Measurements from ENCODE around the gene YARS2. TPM values are rescaled to one million over a fixed set of nuclear protein-coding genes. Genes with fewer than 3 reads are reported as not detected.
A peak's percentile ranks its signal among the peaks of the same experiment; 100 is the strongest.

YARS2 gene
- 10 to 100 TPM; 38.3 to 41.0 TPM for total RNA-seq

- H3K9me3 Mint-ChIP-seq, result no peaks in the 10 kb centered on the region
- peaks cover 20% of the 10 kb centered on the region for H3K4me1 Mint-ChIP-seq
- peaks cover 15% of the 10 kb centered on the region for H3K36me3 Mint-ChIP-seq
- peak within 1 kb of the TSS; percentile 87 for H3K27ac Mint-ChIP-seq
- DNase-seq, result peak; percentile 86
- H3K4me3 Mint-ChIP-seq, result peak within 1 kb of the TSS; percentile 89
- H3K27me3 Mint-ChIP-seq, result no peaks in the 10 kb centered on the region
These were observed at the start of gene YARS2 for GRCh38 chr12:32755654-32756475. Gene YARS2 (minus strand): TSS chr12:32755897. CDS start chr12:32755874, 23 bp downstream.

DNA sequence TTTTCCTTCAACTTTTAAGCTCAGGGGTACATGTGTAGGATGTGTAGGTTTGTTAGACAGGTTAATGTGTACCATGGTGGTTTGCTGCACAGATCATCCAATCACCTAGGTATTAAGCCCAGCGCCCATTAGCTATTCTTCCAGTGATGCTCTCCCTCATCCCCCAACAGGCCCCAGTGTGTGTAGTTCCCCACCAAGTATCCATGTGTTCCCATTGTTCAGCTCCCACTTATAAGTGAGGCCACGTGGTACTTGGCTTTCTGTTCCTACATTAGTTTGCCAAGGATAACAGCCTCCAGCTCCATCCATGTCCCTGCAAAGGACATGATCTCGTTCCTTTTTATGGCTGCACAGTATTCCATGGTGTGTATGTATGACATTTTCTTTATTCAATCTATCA, 48.6 kb upstream of the YARS2 start:
- Mint-ChIP-seq H3K27ac (no peak overlapping the region), H3K27me3 (peaks cover 5% of the 10 kb centered on the region), H3K9me3 (peaks cover 17% of the 10 kb centered on the region), H3K4me1 (no peaks in the 10 kb centered on the region), H3K4me3 (no peak overlapping the region), H3K36me3 (no peaks in the 10 kb centered on the region)
- DNase-seq, result no peak

DNA sequence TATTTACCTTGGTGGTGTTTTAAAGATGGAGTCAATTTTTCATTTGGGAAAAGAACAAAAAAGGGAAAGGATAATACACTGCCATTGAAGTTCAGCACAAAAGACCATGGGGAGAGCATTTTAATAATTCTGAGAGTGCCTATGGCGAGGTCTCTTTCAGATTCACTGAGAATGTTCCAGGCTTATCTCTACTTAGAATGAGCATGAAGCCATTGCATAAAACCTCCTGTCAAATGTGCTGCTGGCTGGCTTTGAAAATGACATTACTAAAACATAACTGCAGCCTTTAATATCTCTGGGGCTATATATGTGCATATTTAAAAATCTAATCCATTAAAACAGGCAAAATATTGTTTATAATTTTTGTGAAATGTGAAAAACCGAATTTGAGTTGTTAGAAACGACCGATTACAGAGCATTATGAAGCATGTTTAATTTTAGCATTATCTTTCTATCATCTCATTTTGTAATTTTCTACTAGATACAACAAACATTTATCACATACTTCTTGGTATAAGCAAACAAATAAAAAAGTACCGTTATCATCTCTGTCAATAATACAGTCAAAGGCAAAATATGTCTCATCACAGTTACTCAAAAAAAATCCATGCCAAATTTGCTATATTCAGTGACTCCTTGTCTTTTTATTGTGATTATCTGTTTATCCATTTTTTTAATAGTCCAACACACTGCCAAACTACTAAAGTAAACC, 45.7 kb upstream of the YARS2 start:
- Mint-ChIP-seq H3K36me3 (no peaks in the 10 kb centered on the region), H3K9me3 (peaks cover 7% of the 10 kb centered on the region), H3K27ac (no peak overlapping the region), H3K4me1 (no peaks in the 10 kb centered on the region), H3K27me3 (peaks cover 5% of the 10 kb centered on the region), H3K4me3 (no peak overlapping the region)
- no peak for DNase-seq

DNA sequence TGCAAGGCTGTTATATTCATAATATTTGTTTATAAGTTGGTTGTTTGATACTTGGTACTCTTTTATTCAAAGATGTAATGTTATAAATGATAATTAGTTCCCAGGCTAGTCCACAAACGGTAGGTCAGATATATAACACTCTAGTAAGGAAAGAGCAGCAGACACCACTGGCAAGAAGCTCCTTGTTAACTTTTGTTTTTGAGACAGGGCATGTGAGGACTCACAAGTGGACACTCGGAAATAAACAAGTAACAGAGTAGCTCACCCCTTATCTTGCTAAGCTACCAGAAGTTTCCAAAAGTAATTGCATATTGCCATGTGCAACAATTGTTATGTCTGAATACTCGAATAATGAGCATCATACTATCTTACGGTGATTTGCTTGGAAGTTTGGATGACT, 38.6 kb upstream of the YARS2 start:
- no peak overlapping the region for H3K4me3 Mint-ChIP-seq
- H3K4me1 Mint-ChIP-seq, result no peaks in the 10 kb centered on the region

GRCh38 chr12:32789916-32790315, 34.2 kb upstream of the YARS2 start:
- DNase-seq, result no peak

More for the DNA sequence above, 38.6 kb upstream of the YARS2 start:
- Mint-ChIP-seq H3K9me3 (no peaks in the 10 kb centered on the region), H3K27me3 (no peaks in the 10 kb centered on the region), H3K36me3 (no peaks in the 10 kb centered on the region), H3K27ac (no peak overlapping the region)
- DNase-seq, result no peak

GRCh38 chr12:32789446-32789845, 33.7 kb upstream of the YARS2 start:
- Mint-ChIP-seq H3K27me3 (peaks cover 9% of the 10 kb centered on the region), H3K4me3 (no peak overlapping the region), H3K36me3 (no peaks in the 10 kb centered on the region), H3K27ac (no peak overlapping the region), H3K9me3 (no peaks in the 10 kb centered on the region), H3K4me1 (no peaks in the 10 kb centered on the region)
- no peak for DNase-seq

More at GRCh38 chr12:32789916-32790315, 34.2 kb upstream of the YARS2 start:
- Mint-ChIP-seq H3K36me3 (no peaks in the 10 kb centered on the region), H3K4me3 (no peak overlapping the region), H3K9me3 (no peaks in the 10 kb centered on the region), H3K27me3 (peaks cover 9% of the 10 kb centered on the region), H3K27ac (no peak overlapping the region), H3K4me1 (no peaks in the 10 kb centered on the region)

GRCh38 chr12:32788405-32788804, 32.7 kb upstream of the YARS2 start:
- Mint-ChIP-seq H3K4me3 (no peak overlapping the region), H3K4me1 (no peaks in the 10 kb centered on the region), H3K36me3 (no peaks in the 10 kb centered on the region), H3K27me3 (peaks cover 12% of the 10 kb centered on the region), H3K9me3 (no peaks in the 10 kb centered on the region), H3K27ac (no peak overlapping the region)
- DNase-seq, result no peak

DNA sequence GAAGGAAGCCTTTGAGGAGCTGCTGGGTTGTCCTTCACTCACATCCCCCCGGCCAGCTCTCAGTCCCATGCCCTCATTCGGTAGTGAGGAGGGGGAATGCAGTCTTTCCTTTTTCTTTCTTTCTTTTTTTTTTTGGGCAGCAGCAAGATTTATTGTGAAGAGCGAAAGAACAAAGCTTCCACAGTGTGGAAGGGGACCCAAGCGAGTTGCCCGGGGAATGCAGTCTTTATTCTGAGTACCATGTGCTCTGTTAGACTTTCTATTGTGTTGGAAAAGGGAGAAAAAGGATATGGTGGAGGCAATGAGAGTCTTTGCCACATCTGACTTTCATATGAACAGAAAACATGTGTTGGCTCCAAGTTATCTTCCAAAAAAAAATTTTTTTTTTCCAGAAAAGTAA, 29.9 kb upstream of the YARS2 start:
- H3K9me3 Mint-ChIP-seq, result no peaks in the 10 kb centered on the region
- H3K4me3 Mint-ChIP-seq, result no peak overlapping the region
- no peak for DNase-seq
- no peaks in the 10 kb centered on the region for H3K36me3 Mint-ChIP-seq
- H3K27ac Mint-ChIP-seq, result no peak overlapping the region
- peaks cover 12% of the 10 kb centered on the region for H3K27me3 Mint-ChIP-seq
- H3K4me1 Mint-ChIP-seq, result no peaks in the 10 kb centered on the region

GRCh38 chr12:32783029-32783428, 27.3 kb upstream of the YARS2 start:
- DNase-seq, result no peak

GRCh38 chr12:32780071-32780470, 24.4 kb upstream of the YARS2 start:
- no peak for DNase-seq
- H3K27ac Mint-ChIP-seq, result no peak overlapping the region
- no peak overlapping the region for H3K4me3 Mint-ChIP-seq
- H3K36me3 Mint-ChIP-seq, result no peaks in the 10 kb centered on the region
- H3K27me3 Mint-ChIP-seq, result peaks cover 11% of the 10 kb centered on the region
- H3K4me1 Mint-ChIP-seq, result no peaks in the 10 kb centered on the region
- no peaks in the 10 kb centered on the region for H3K9me3 Mint-ChIP-seq

More at GRCh38 chr12:32783029-32783428, 27.3 kb upstream of the YARS2 start:
- Mint-ChIP-seq H3K9me3 (no peaks in the 10 kb centered on the region), H3K4me3 (no peak overlapping the region), H3K4me1 (no peaks in the 10 kb centered on the region), H3K27me3 (peaks cover 20% of the 10 kb centered on the region), H3K27ac (no peak overlapping the region), H3K36me3 (no peaks in the 10 kb centered on the region)

GRCh38 chr12:32777691-32778175, 22.0 kb upstream of the YARS2 start:
- no peaks in the 10 kb centered on the region for H3K9me3 Mint-ChIP-seq
- no peaks in the 10 kb centered on the region for H3K4me1 Mint-ChIP-seq
- no peak for DNase-seq
- no peak overlapping the region for H3K4me3 Mint-ChIP-seq
- H3K36me3 Mint-ChIP-seq, result no peaks in the 10 kb centered on the region
- H3K27me3 Mint-ChIP-seq, result peaks cover 13% of the 10 kb centered on the region
- H3K27ac Mint-ChIP-seq, result no peak overlapping the region

DNA sequence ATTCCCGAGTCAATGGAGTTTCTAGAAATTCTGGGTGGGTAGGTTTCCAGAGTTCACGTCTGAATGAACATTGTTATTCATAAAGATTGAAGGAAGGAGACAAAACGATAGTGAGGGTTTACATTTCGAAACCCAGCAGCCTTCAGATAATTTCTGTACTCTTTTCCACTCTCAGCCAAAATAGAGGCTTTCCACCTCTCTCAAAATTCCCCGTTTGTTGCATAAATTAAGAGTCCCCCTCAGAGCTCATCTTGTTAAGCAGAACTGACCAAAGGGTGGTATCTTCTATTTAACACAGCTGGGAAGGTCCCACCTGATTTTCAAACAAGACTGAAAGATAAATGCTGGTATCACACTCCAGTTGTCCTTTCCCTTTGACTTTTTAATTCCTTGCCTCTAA, 21.5 kb upstream of the YARS2 start:
- no peak for DNase-seq
- H3K4me3 Mint-ChIP-seq, result no peak overlapping the region
- peaks cover 17% of the 10 kb centered on the region for H3K27me3 Mint-ChIP-seq
- no peak overlapping the region for H3K27ac Mint-ChIP-seq
- no peaks in the 10 kb centered on the region for H3K4me1 Mint-ChIP-seq
- H3K9me3 Mint-ChIP-seq, result no peaks in the 10 kb centered on the region
- no peaks in the 10 kb centered on the region for H3K36me3 Mint-ChIP-seq

- peaks cover 21% of the 10 kb centered on the region for H3K27me3 Mint-ChIP-seq
- no peak overlapping the region for H3K4me3 Mint-ChIP-seq
- H3K4me1 Mint-ChIP-seq, result no peaks in the 10 kb centered on the region
- no peak overlapping the region for H3K27ac Mint-ChIP-seq
- DNase-seq, result no peak
- no peaks in the 10 kb centered on the region for H3K36me3 Mint-ChIP-seq
- H3K9me3 Mint-ChIP-seq, result no peaks in the 10 kb centered on the region
These were observed 20.6 kb upstream of the YARS2 start for GRCh38 chr12:32776258-32776657.

GRCh38 chr12:32773691-32774090, 18.0 kb upstream of the YARS2 start:
- Mint-ChIP-seq H3K27me3 (peaks cover 13% of the 10 kb centered on the region), H3K9me3 (no peaks in the 10 kb centered on the region), H3K36me3 (no peaks in the 10 kb centered on the region), H3K27ac (no peak overlapping the region), H3K4me3 (no peak overlapping the region), H3K4me1 (no peaks in the 10 kb centered on the region)
- no peak for DNase-seq

GRCh38 chr12:32770141-32770540, 14.4 kb upstream of the YARS2 start:
- no peaks in the 10 kb centered on the region for H3K36me3 Mint-ChIP-seq
- no peaks in the 10 kb centered on the region for H3K9me3 Mint-ChIP-seq
- no peak overlapping the region for H3K27ac Mint-ChIP-seq
- peaks cover 20% of the 10 kb centered on the region for H3K27me3 Mint-ChIP-seq
- DNase-seq, result no peak
- no peaks in the 10 kb centered on the region for H3K4me1 Mint-ChIP-seq
- no peak overlapping the region for H3K4me3 Mint-ChIP-seq
